Thyroid gland (tissue), 4 donors: Measurements from ENCODE around the gene INPP5A. TPM values are rescaled to one million over a fixed set of nuclear protein-coding genes. Genes with fewer than 3 reads are reported as not detected.
A peak's percentile ranks its signal among the peaks of the same experiment; 100 is the strongest.

Source experiments
- DNase-seq, 2 donors: peaks; one replicate each; pipeline ENCODE4 v3.0.0-alpha.2; 2019
- H3K27ac ChIP-seq, 3 donors: fragments of 200-600 bp; sonication (generic); 1 replicate in 2 of 3; 2 replicates in 1 of 3; pipeline ENCODE4 v1.5.1; 2016 to 2019; ENCODE audit warnings: mild to moderate bottlenecking in 1 of 3, moderate library complexity in 1 of 3
- H3K27me3 ChIP-seq: fragments of 200-600 bp; sonication (generic); one replicate; pipeline ENCODE4 v1.5.1; 2019
- H3K36me3 ChIP-seq, 2 donors: fragments of 200-600 bp; sonication (generic); one replicate each; pipeline ENCODE4 v1.5.1; 2016 to 2019
- H3K4me1 ChIP-seq, 2 donors: fragments of 200-600 bp; sonication (generic); one replicate each; pipeline ENCODE4 v1.5.1; 2017 to 2019
- H3K4me3 ChIP-seq, 3 donors: fragments of 200-600 bp; sonication (generic); replicated peaks in 1 of 3; 1 replicate in 2 of 3; 2 replicates in 1 of 3; pipeline ENCODE4 v1.5.1; 2016; ENCODE audit warnings: mild to moderate bottlenecking in 1 of 3
- H3K9me3 ChIP-seq: fragments of 200-600 bp; sonication (generic); one replicate; pipeline ENCODE4 v1.5.1; 2017
- POLR2A ChIP-seq, 2 donors: fragments of 450-650 bp; IDR thresholded peaks; one replicate each; pipeline ENCODE4 v1.6.1; 2017; ENCODE audit warnings: antibody characterized with exemption in 2 of 2, mild to moderate bottlenecking in 2 of 2, moderate library complexity in 1 of 2
- WGBS, 2 donors: methylation state at CpG; one replicate each; pipeline ENCODE4 v1.1.5; 2017; 5-methylcytosine and 5-hydroxymethylcytosine counted together
- intact Hi-C: fragments of 100-400 bp; cut with DNase I; formaldehyde crosslinking; loops from one replicate; pipeline ENCODE4 v1.15.1; 2023
- total RNA-seq, 4 donors: library from RNA; depleted of rRNA; stranded (reverse); fragments of >200 nt; gene quantifications; one replicate each; pipeline ENCODE4 v1.2.3, GENCODE V29; 2016
- TF ChIP-seq, protein P1 (sequence below), 6 experiments: fragments of 200-600 bp in 3 of 6; fragments of 450-650 bp in 3 of 6; sonication (generic) in 3 of 6; IDR thresholded peaks; one replicate each; pipeline ENCODE4 v1.5.1; 2016 to 2019; ENCODE audit warnings: antibody characterized with exemption in 6 of 6, mild to moderate bottlenecking in 2 of 6, inconsistent platforms in 1 of 6, moderate library complexity in 1 of 6

Gene INPP5A
- total RNA-seq, 4 donors from 2014 or later, result 30.4 to 75.8 (median 41.1) TPM

DNA sequence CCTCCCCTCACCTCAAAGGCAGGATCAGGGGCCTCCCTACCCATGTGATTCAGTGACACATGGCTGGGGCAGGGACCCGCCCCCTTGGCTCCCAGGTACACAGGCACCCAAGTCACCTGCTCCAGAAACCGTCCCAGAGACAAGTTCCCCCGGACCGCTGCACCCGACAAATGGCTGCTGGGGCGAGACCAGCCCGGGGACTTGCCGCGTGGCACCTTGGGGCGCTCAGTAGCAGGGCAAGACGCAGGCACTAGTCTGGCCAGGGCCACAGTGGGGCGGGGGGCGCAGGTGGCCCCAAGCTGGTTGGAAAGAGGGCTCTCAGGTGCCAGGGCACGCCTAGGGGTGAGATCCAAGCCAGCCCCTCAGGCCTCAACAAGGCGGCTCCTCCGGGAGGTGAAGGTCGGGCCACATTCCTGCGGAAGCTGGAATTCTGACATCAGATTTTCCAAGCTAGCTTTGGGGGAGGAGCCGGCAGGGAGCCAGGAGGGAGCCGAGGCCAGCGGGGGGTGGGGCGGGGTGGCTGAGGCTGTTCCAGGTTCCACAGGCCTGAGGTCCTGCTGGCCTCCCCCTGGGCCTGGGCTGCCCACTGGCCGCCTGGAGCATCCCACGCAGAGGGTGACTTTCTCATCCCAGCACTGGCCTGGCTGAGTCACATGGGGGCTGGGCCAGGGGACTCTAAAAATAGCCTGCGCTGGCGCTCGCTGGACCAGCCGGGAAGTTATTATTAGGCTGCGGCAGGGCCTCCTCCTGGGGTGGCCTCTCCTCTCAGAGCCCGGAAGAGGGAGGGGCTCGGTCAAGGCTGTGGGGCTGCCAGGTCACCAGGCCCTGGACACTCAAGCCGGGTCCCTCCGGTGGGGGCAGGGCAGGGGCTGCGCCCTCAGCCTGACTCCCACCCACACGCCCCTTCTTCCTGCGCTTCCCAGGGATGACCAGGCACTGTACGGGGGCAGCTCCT, 20.5 kb upstream of the INPP5A start:
- peaks cover 20 to 53% of the 10 kb centered on the region in 2 donors for H3K4me1 ChIP-seq
- H3K36me3 ChIP-seq, result no peaks in the 10 kb centered on the region
- no peaks in the 10 kb centered on the region for H3K27me3 ChIP-seq
- WGBS, 2 donors, result 21 to 22% methylated on average over 9 to 15 of the region's 37 CpGs
- TF ChIP-seq, protein P1, sequence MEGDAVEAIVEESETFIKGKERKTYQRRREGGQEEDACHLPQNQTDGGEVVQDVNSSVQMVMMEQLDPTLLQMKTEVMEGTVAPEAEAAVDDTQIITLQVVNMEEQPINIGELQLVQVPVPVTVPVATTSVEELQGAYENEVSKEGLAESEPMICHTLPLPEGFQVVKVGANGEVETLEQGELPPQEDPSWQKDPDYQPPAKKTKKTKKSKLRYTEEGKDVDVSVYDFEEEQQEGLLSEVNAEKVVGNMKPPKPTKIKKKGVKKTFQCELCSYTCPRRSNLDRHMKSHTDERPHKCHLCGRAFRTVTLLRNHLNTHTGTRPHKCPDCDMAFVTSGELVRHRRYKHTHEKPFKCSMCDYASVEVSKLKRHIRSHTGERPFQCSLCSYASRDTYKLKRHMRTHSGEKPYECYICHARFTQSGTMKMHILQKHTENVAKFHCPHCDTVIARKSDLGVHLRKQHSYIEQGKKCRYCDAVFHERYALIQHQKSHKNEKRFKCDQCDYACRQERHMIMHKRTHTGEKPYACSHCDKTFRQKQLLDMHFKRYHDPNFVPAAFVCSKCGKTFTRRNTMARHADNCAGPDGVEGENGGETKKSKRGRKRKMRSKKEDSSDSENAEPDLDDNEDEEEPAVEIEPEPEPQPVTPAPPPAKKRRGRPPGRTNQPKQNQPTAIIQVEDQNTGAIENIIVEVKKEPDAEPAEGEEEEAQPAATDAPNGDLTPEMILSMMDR (IDR thresholded peaks at IDR 0.05), result no peak
- TF ChIP-seq POLR2A (IDR thresholded peaks at IDR 0.05), result no peak
- H3K27ac ChIP-seq, result peak overlapping the region; percentile 77 to 95 (median 89)
- intact Hi-C loops, result no loop called here
- H3K9me3 ChIP-seq, result no peaks in the 10 kb centered on the region
- no peak overlapping the region for H3K4me3 ChIP-seq
- DNase-seq, result peak; percentile 94 to 96

DNA sequence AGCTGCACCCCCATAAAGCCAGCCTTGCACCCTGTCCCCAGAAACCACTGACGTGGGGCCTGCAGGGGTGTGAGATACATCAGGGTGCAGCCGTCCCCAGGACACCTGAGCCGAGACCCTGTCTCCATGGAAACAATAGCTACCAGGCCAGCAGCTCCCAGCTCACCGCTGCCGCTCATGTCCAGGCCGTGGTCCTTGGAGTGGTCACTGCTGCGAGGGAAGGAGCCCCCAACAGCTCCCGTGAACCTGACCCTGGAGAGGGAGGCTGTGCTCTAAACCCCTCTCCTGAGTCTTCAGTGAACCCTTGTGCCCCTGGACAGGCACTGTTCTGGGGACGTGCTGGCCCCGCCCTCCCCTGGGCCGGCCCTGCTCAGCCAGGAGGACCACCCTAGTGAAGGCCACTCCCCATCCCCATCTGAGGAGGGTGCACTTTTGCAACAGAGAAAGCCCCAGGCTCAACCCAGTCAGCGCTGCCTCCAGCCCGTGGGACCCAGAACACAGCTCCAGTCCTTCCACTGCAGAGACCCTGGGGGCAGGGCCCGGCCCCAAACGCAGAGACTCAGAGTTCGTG, 19.6 kb upstream of the INPP5A start:
- TF ChIP-seq, protein P1 (IDR thresholded peaks at IDR 0.05), result no peak
- no peak for TF ChIP-seq POLR2A (IDR thresholded peaks at IDR 0.05)
- intact Hi-C loops, result no loop called here
- Histone ChIP-seq H3K27ac (peak overlapping the region; percentile 77 to 95 (median 87)), H3K36me3 (no peaks in the 10 kb centered on the region), H3K4me1 (peaks cover 20 to 53% of the 10 kb centered on the region in 2 donors), H3K9me3 (no peaks in the 10 kb centered on the region), H3K27me3 (no peaks in the 10 kb centered on the region), H3K4me3 (no peak overlapping the region)
- no peak for DNase-seq
- 62 to 70% methylated on average over 9 to 11 of the region's 16 CpGs for WGBS, 2 donors

DNA sequence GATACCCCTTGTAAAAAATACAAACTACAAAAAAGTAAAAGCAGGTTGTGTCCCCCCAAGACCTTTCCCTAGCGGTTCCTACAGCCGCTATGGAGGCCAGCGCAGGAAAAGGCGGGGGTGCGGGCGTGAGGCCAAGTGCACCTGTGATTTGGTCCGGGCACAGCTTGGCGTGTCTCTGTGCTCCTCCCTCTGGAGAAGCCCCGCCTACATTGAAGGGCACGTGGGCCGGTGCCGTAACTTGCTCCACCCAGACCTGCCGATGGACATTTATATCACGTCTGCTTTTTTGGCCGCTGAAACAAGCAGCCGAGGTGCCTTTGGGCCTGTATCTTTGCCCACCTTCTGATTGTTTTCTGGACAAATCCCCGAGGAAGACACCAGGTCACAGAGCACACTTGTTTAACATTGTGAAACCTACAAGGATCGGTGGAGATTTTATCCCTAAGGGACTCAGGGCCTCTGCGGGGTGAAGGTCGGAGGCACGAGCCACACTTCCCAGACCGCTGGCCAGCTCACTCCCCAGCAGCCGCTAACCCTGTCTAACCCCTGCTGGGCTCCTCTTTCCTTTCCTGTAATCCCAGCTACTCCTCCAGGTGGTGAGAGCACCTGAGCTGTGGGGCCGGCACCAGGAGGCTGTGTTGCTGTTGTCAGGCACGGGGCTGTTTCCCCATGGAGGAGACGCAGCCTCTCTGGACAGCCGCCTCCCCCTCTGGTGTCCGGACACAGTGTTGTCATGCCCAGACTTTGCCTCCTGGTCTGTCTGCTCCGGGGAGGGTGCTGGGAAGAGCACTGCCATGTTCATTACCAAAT, 18.8 kb upstream of the INPP5A start:
- WGBS, 2 donors, result 65 to 75% methylated on average over 24 to 26 of the region's 29 CpGs
- Histone ChIP-seq H3K4me3 (no peak overlapping the region), H3K27me3 (no peaks in the 10 kb centered on the region), H3K9me3 (no peaks in the 10 kb centered on the region), H3K27ac (peak overlapping the region in 2 of 3 donors; percentile 87 to 95), H3K36me3 (no peaks in the 10 kb centered on the region), H3K4me1 (peaks cover 20 to 53% of the 10 kb centered on the region in 2 donors)
- TF ChIP-seq, protein P1 (IDR thresholded peaks at IDR 0.05), result no peak
- TF ChIP-seq POLR2A (IDR thresholded peaks at IDR 0.05), result peak in 1 of 2 donors; percentile 36
- DNase-seq, result peak; percentile 60 to 76
- intact Hi-C loops, result no loop called here

DNA sequence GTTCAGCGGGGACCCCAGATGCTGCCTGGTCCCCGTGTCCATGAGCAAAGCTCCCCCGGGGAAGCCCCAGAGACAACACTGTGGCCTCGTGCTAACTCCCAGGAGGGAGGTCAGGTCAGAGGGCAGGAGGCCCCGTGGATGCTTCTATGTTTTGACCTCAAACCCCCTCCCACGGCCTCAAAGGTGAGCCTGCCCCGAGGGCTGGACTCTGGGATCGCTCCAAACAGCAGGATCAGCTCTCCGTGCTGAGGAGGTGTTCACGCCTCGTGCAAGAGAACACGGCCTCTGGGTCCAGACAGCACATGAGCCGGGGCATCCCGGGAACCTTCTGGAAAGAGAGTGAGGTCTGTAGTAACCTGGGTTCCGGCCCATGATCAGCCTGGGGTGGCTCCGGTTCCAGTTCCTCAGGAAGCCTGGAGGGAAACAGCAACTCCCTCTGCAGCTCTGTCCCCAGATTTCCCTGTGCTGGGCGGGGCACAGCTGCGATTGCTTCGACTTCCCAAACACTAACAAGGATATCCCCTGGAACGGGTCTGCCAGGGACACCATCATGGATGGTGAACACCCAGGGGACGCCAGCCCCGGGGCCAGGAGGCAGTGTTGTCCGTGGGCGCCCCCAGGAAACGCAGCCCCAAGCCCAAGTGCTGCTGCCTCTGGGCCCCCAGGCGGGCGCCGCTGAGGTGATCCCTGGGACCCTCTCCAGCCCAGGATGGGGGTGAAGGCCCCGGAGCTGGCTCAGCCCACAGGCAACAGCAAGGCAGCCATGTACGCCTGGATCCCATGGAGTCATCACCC, 18.0 kb upstream of the INPP5A start:
- TF ChIP-seq, protein P1 (IDR thresholded peaks at IDR 0.05), result no peak
- no peak for TF ChIP-seq POLR2A (IDR thresholded peaks at IDR 0.05)
- no peaks in the 10 kb centered on the region for H3K27me3 ChIP-seq
- H3K27ac ChIP-seq, result peak overlapping the region; percentile 56 to 78 (median 65)
- no peaks in the 10 kb centered on the region for H3K36me3 ChIP-seq
- no peak overlapping the region for H3K4me3 ChIP-seq
- 77 to 85% methylated on average over 9 to 24 of the region's 30 CpGs for WGBS, 2 donors
- intact Hi-C loops, result no loop called here
- no peaks in the 10 kb centered on the region for H3K9me3 ChIP-seq
- no peak for DNase-seq
- H3K4me1 ChIP-seq, result peaks cover 20 to 53% of the 10 kb centered on the region in 2 donors
